Spleen (tissue), 11 donors: Measurements from ENCODE around the gene SGO2. TPM values are rescaled to one million over a fixed set of nuclear protein-coding genes. Genes with fewer than 3 reads are reported as not detected.

ENCODE experiments used
- DNase-seq: peaks from one replicate; pipeline ENCODE4 v3.0.0-alpha.2; 2020
- H3K27ac ChIP-seq, 8 donors: fragments of 200-600 bp; sonication (generic) in 7 of 8; 1 replicate in 4 of 8; 2 replicates in 4 of 8; pipeline versions ENCODE4 v1.5.0 to v1.8.0; 2016 to 2021; ENCODE audit warnings: inconsistent platforms in 4 of 8, mild to moderate bottlenecking in 4 of 8, moderate library complexity in 1 of 8
- H3K27me3 ChIP-seq, 7 donors: fragments of 200-600 bp; sonication (generic) in 6 of 7; replicated peaks in 1 of 7; 1 replicate in 4 of 7; 2 replicates in 3 of 7; pipeline versions ENCODE4 v1.5.0 to v1.8.0; 2016 to 2021; ENCODE audit warnings: inconsistent platforms in 3 of 7, mild to moderate bottlenecking in 1 of 7
- H3K36me3 ChIP-seq, 6 donors: fragments of 200-600 bp; sonication (generic) in 5 of 6; 1 replicate in 4 of 6; 2 replicates in 2 of 6; pipeline versions ENCODE4 v1.5.0 to v1.8.0; 2016 to 2021; ENCODE audit warnings: inconsistent platforms in 2 of 6
- H3K4me1 ChIP-seq, 6 donors: fragments of 200-600 bp; sonication (generic) in 5 of 6; 1 replicate in 3 of 6; 2 replicates in 3 of 6; pipeline versions ENCODE4 v1.5.0 to v1.8.0; 2016 to 2021; ENCODE audit warnings: inconsistent platforms in 3 of 6
- H3K4me3 ChIP-seq, 8 donors: fragments of 200-600 bp; sonication (generic) in 7 of 8; 1 replicate in 4 of 8; 2 replicates in 4 of 8; pipeline versions ENCODE4 v1.5.0 to v1.8.0; 2016 to 2021; ENCODE audit warnings: inconsistent platforms in 4 of 8, mild to moderate bottlenecking in 4 of 8, moderate library complexity in 2 of 8
- H3K9me3 ChIP-seq, 8 donors: fragments of 200-600 bp; sonication (generic) in 7 of 8; 1 replicate in 4 of 8; 2 replicates in 4 of 8; pipeline versions ENCODE4 v1.5.0 to v1.8.0; 2016 to 2021; ENCODE audit warnings: inconsistent platforms in 4 of 8
- POLR2A ChIP-seq, 3 donors: fragments of 450-650 bp; IDR thresholded peaks; one replicate each; pipeline ENCODE4 v1.5.1; 2017; ENCODE audit warnings: antibody characterized with exemption in 3 of 3, mild to moderate bottlenecking in 1 of 3
- POLR2AphosphoS5 ChIP-seq, 3 donors: sonication (generic); formaldehyde crosslinking; IDR thresholded peaks; one replicate each; pipeline ENCODE4 v1.5.1; 2017; ENCODE audit warnings: antibody characterized with exemption in 3 of 3
- WGBS, 5 donors: extraction: QIAGEN DNeasy Blood & Tissue Kit in 3 of 5; methylation state at CpG; one replicate each; pipeline versions ENCODE4 v1.1.5 to v1.1.7; 2013 to 2018; 5-methylcytosine and 5-hydroxymethylcytosine counted together
- intact Hi-C: fragments of 100-400 bp; cut with DNase I; formaldehyde crosslinking; loops from one replicate; pipeline ENCODE4 v1.15.0; 2023; ENCODE audit warnings: low total_unique reads
- polyA plus RNA-seq, 3 donors: library from polyadenylated mRNA; stranded (reverse); fragments of 200-250 nt; gene quantifications; one replicate each; pipeline ENCODE4 v1.2.1, GENCODE V29; 2013
- total RNA-seq, 7 donors: library from RNA; depleted of rRNA in 3 of 7; stranded (reverse); fragments of >200 nt in 3 of 7; fragmentation: NEBNext Ultra II Directional in 4 of 7; extraction: Animal tissue kit (Norgen Biotek cat#: 25700) in 4 of 7; gene quantifications; one replicate each; pipeline versions ENCODE4 v1.1.0 to v1.2.1, GENCODE V29; 2016 to 2021
- TF ChIP-seq, protein P1 (sequence below), 11 experiments: fragments of 200-600 bp in 7 of 11; fragments of 450-650 bp in 4 of 11; sonication (generic) in 4 of 11; IDR thresholded peaks in 8 of 11; conservative IDR thresholded peaks in 3 of 11; 1 replicate in 7 of 11; 2 replicates in 4 of 11; pipeline versions ENCODE4 v1.4.0 to v1.8.0; 2016 to 2021; ENCODE audit warnings: antibody characterized with exemption in 11 of 11, inconsistent platforms in 4 of 11, mild to moderate bottlenecking in 1 of 11
- donor health status: healthy with polysubstance abuse.
- donor health status: DM: no; HTN: no; CAD: no; lungs with moderate emphysema.
- donor health status: DM: no; HTN: no; CAD: no.
- donor health status: Bipolar disorder and iron deficiency.
- donor health status: healthy.
- donor health status: DM: no; HTN: no; CAD: no.
- donor health status: DM: yes; HTN: yes; CAD: no.

SGO2 gene
- total and polyA plus RNA-seq, 10 donors: 0.85 to 9.9 (median 3.9) TPM

DNA sequence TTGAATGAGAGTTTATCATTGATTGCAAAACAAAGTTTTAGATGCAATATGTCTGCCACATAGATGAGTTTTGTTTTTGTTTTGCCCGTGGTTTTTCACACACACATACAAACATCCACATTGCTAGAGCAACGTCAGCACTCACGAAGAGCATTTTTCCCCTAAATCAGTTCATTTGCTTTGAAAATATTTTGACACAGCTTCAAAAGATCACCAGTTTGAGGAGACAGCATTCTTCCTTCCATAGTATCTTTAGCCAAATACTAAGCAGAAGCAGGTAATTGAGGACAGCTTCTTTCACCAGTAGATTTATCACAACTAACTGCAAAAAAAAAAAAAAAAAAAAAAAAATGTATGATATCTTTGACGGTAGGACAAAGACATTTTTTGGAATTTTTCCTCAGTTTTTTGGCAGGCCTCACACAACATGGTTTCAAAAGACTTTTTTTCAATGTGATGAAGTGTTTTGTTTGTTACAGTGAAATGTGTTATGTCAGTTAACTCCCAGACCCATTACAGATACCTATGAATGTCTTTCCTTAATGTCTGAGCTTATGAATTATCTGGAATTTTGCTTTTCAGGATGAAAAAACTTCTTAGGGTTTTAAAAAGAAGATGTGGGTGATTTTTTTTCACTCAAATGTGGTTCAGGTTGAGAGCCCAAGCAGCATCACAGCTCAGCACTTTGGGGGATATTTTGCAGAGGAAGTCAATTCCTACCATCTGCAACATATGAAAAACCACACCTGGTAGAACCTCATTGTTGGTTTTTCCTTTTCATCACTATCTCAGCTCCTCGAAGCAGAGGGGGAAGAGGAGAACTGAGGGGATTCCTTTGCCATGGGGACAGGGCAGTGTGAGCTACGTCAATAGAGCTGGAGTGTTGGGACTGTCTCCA, 91.4 kb downstream of the SGO2 start:
- H3K27ac ChIP-seq: peak overlapping the region in 2 of 8 donors; percentile 34 to 48

GRCh38 chr2:200618054-200618419, 92.0 kb downstream of the SGO2 start:
- no peaks in the 10 kb centered on the region for H3K27me3 ChIP-seq
- H3K36me3 ChIP-seq: no peaks in the 10 kb centered on the region
- no peak overlapping the region for H3K4me3 ChIP-seq
- peaks cover 0 to 34% (median 6%) of the 10 kb centered on the region in 6 donors for H3K4me1 ChIP-seq
- H3K9me3 ChIP-seq: no peaks in the 10 kb centered on the region
- DNase-seq: no peak
- H3K27ac ChIP-seq: no peak overlapping the region
- TF ChIP-seq, protein P1, sequence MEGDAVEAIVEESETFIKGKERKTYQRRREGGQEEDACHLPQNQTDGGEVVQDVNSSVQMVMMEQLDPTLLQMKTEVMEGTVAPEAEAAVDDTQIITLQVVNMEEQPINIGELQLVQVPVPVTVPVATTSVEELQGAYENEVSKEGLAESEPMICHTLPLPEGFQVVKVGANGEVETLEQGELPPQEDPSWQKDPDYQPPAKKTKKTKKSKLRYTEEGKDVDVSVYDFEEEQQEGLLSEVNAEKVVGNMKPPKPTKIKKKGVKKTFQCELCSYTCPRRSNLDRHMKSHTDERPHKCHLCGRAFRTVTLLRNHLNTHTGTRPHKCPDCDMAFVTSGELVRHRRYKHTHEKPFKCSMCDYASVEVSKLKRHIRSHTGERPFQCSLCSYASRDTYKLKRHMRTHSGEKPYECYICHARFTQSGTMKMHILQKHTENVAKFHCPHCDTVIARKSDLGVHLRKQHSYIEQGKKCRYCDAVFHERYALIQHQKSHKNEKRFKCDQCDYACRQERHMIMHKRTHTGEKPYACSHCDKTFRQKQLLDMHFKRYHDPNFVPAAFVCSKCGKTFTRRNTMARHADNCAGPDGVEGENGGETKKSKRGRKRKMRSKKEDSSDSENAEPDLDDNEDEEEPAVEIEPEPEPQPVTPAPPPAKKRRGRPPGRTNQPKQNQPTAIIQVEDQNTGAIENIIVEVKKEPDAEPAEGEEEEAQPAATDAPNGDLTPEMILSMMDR (IDR thresholded peaks at IDR 0.05 in 8 of 11, conservative IDR thresholded peaks at IDR 0.05 in 3 of 11): no peak
- TF ChIP-seq POLR2AphosphoS5 (IDR thresholded peaks at IDR 0.05) (no peak), POLR2A (IDR thresholded peaks at IDR 0.05) (no peak)
- 37 to 67% (median 51%) methylated on average over 3 of the region's 3 CpGs for WGBS, 5 donors
- intact Hi-C loops: no loop called here

More for the DNA sequence above, 91.4 kb downstream of the SGO2 start:
- DNase-seq: no peak
- 41 to 66% (median 49%) methylated on average over 6 of the region's 6 CpGs for WGBS, 5 donors
- Histone ChIP-seq H3K27me3 (no peaks in the 10 kb centered on the region), H3K4me3 (no peak overlapping the region), H3K9me3 (no peaks in the 10 kb centered on the region), H3K36me3 (no peaks in the 10 kb centered on the region), H3K4me1 (peaks cover 0 to 34% (median 6%) of the 10 kb centered on the region in 6 donors)
- intact Hi-C loops: no loop called here
- no peak for TF ChIP-seq POLR2A (IDR thresholded peaks at IDR 0.05)
- TF ChIP-seq POLR2AphosphoS5 (IDR thresholded peaks at IDR 0.05): no peak
- TF ChIP-seq, protein P1 (IDR thresholded peaks at IDR 0.05 in 8 of 11, conservative IDR thresholded peaks at IDR 0.05 in 3 of 11): no peak

GRCh38 chr2:200618590-200619021, 92.6 kb downstream of the SGO2 start:
- Histone ChIP-seq H3K4me3 (no peak overlapping the region), H3K4me1 (peaks cover 0 to 34% (median 6%) of the 10 kb centered on the region in 6 donors), H3K27ac (no peak overlapping the region), H3K9me3 (no peaks in the 10 kb centered on the region), H3K36me3 (no peaks in the 10 kb centered on the region), H3K27me3 (no peaks in the 10 kb centered on the region)
- intact Hi-C loops: no loop called here
- WGBS, 5 donors: 18 to 24% (median 20%) methylated on average over 3 of the region's 3 CpGs
- TF ChIP-seq POLR2A (IDR thresholded peaks at IDR 0.05): no peak
- TF ChIP-seq, protein P1 (IDR thresholded peaks at IDR 0.05 in 8 of 11, conservative IDR thresholded peaks at IDR 0.05 in 3 of 11): no peak
- TF ChIP-seq POLR2AphosphoS5 (IDR thresholded peaks at IDR 0.05): no peak
- DNase-seq: no peak

DNA sequence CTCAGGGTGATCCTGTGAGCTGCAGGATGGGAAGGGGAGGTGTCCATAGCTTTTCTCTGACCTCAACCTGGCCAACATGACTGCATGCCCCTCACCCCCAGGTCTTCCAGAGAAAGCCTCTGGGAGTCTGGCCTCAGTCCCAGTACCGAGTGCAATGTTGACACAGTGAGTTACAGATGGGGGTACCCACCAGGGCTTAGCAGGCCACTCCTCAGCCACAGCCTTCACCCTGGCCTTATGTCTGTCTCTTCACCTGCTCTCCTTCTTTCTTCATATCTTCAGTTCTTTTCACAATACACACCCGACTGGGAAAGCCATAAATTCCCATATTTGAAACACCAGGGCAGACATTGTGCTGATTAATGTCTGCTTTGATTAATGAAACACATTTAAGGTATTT, 93.3 kb downstream of the SGO2 start:
- H3K9me3 ChIP-seq: no peaks in the 10 kb centered on the region
- H3K27ac ChIP-seq: no peak overlapping the region
- H3K4me1 ChIP-seq: peaks cover 0 to 34% (median 6%) of the 10 kb centered on the region in 6 donors
- TF ChIP-seq, protein P1 (IDR thresholded peaks at IDR 0.05 in 8 of 11, conservative IDR thresholded peaks at IDR 0.05 in 3 of 11): no peak
- no peak for TF ChIP-seq POLR2AphosphoS5 (IDR thresholded peaks at IDR 0.05)
- TF ChIP-seq POLR2A (IDR thresholded peaks at IDR 0.05): no peak
- DNase-seq: no peak
- H3K4me3 ChIP-seq: no peak overlapping the region
- no peaks in the 10 kb centered on the region for H3K27me3 ChIP-seq
- intact Hi-C loops: no loop called here
- 42 to 84% (median 55%) methylated on average over 2 of the region's 2 CpGs for WGBS, 5 donors
- no peaks in the 10 kb centered on the region for H3K36me3 ChIP-seq
